ENCODE data around the gene DPM1.

The DPM1 gene

DNA sequence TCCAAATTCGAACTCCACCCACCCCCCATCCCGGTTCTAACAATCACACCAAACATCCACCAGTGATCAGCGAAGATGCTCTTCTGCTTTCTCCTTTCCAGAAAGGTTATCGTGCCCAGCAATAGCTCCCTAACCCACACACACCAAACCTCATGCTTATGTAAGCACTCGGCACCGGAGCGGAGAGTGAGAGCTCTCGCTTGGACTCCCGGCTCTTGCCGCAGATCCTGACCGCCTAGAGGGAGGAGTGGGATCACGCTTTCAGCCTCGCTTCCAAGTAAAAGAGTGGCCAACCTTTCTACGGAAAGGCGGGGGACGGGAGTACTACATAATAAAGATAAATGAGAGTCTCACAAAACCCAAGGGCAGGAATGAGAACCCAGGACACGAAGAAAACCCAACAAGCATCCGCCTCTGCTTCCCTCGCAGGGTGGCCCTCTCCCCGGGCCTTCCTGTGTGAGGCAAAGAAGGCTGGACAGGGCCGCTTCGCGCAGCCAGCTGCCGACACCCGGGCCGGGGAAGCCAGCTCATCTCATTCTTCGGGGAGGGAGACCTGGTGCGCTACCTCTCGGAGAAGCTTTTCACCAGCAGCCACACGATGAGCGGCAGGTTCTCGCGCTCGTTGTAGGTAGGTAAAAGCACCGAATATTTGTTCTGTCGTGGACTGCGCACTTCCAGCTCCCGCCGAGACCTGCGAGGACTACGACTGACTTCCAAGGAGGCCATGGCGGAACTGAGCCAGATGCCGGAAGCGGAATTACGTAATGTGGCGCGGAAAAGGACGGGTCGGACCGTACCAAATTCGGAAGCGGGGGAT is at the start of gene DPM1:
Gene DPM1 (minus strand): TSS at position 735 of the 817 bp plus-strand sequence. CDS start 9 bp downstream, at position 726.
- DNase-seq: peak; percentile 95

DNA sequence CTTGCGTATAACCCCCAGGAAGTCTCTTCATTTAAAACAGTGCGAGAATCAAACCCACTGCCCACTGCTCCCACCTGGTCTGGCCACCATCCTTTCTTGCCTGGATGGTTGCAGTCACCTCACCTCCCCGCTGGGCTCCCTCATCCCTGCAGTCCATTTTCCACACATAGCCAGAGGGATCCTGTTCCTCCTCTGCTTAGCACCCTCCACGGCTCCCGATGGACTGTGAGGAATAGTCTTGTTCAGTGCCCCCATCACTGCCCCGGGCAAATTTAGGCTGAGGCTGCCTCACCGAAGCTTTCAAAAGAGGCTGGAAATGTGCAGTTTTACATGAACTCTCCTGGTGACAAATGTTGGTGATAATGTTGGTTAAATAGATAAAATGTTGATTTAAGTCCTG is 46.9 kb upstream of the DPM1 start:
- no peak for DNase-seq

DNA sequence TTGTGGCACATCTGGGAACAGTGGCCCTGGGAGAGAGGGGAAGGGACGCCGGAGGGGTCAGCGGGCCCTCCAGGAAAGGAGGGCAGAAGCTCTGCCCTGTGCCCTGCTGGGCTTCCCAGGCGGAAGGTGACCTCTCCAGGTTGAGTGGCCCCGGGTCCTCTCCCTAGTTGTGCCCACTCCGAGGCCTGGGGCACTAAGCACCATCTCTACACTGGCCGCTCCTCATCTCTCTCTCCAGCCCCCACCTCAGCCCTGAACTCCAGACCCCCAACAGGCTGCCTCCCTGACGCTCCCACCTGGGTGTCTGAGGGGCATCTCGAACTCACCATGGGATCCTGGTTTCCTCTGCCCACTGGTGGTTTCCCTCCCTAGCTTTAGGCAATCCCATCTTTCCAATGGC is 46.4 kb upstream of the DPM1 start:
- DNase-seq: no peak

DNA sequence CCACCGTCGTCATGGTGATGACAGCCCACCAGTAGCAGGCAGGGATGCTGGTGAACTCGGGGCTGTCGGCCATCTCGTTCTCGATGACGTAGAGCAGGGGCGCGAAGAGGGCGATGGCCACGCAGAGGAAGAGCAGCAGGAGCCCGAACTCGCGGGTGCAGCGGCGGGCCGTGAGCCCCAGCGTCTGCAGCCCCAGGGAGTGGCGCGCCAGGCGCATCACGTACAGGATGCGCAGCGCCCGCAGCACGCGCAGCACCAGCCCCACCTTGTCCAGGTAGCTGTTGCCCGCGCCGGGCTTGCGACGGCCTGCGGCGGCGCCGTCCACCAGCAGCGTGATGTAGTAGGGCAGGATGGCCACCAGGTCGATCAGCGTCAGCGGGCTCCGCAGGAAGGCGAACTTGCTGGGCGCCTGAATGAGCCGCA is 46.0 kb upstream of the DPM1 start:
- DNase-seq: no peak

- DNase-seq: no peak
These were observed 45.4 kb upstream of the DPM1 start for GRCh38 chr20:51003753-51004152.

DNA sequence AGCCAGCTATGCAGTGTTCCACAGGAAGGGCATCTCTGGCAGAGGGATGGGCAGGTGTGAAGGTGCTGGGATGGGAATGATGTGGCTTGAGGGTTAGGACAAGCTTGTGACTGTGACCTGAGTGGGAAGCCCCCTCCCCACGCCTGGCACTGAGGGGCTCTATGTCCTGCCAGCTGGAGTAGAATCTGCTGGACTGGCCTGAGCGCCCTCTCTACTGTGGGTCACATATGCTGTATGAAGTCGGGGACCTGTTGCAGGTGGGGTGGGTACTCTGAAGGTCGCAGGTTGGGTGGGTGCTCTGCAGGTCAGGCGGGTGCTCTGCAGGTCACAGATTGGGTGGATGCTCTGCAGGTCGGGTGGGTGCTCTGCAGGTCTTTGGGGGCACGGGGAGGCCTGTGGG is 44.3 kb upstream of the DPM1 start:
- DNase-seq: no peak

DNA sequence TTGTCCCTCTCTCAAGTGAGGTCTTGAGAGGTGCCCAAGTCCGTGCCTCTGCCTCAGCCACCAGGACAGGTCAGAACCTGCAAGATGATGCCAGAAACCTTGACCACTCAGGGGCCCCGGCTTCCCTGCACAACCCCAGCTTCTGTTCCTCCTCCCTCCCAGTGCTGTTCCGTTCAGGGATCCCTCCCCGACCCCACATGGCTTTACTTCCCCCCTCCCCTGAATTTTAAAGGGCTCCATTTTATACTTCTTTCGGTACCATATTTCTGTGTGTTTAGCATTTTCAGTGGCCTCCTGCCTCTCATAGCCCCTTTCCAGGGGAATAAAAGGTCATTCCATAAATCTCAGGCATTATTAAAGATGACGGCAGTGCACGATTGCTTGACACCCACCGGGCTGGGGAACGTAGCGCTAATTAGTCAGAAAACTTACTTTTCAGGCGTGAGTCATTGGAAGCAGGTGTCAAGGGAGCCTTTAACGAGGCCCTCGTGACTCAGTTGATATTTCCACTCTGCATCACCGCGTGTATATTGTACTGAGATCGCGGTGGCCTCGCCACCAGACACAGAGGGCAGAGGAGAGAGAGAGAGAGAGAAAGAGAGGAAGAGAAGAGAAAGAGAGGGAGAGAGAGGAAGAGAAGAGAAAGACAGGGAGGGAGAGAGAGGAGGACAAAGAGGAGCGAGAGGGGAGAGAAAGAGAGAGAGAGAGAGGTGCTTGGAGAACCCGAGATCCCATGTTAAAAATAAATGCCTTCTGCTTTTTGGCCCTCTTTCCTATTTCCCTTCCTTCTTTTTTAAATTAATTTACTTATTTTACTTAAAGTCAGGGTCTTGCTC is 43.3 kb upstream of the DPM1 start:
- DNase-seq: no peak

- DNase-seq: no peak
These were observed 41.0 kb upstream of the DPM1 start for GRCh38 chr20:50999355-50999754.

DNA sequence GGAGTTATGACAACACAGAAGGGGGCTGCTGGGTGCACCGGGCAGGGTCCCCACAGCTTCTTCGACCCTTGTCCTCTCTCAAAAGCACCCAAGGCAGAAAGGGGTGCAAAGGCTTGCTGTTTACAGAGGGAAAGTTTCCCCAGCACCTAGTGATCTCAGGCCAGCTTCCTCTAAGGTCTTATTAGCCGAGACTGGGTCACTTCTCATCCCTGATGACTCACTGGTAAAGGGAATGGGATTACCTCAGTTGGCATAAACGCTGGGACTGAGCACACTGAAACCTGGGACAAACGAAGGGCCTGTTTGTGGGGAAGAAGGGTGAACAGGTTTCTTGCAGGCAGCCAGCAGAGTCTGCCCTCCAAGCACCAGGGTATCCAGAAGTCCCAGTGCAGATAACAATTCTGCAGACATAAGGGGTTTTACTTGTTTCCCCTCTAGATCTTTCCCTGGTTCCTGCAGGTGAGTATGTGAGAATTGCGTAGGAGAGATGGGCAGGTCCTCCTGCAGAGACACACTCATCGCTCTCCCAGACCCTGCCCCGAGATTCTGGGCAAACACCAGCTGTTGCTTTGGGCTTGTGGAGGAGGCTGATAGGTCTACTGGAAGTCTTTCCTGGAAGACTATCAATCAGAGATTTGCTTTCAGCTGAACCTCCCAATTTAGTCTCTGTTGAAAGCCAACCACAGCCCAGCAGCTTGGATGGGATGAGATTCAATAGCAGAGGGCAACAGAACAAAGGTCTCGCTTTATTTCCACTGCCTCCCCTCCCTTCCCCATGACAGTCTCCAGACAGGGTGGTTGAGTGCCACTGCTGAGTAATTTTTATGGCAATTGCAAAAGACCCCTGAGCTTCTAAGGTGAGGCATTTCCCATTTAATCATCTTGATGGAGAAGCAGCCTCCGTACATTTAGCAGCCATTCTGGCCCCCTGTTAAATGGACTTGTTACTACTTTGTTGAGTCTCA is 38.9 kb upstream of the DPM1 start:
- DNase-seq: no peak

DNA sequence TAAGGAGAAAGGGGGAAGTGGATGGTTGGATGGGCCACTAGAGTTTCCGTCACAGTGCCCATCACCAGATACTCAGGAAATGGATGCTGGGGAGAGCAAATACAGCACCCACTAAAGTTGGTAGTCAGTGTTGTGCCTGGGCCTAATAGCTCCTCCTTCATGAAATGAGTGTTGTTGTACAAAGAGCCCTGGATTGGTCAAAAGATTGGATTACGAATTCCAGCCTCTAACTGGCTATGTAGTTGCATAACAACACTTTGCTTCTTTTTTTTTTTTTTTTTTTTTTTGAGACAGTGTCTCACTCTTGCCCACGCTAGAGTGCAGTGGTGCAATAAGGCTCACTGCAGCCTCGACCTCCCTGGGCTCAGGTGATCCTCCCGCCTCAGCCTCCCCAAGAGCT is 37.2 kb upstream of the DPM1 start:
- DNase-seq: no peak

DNA sequence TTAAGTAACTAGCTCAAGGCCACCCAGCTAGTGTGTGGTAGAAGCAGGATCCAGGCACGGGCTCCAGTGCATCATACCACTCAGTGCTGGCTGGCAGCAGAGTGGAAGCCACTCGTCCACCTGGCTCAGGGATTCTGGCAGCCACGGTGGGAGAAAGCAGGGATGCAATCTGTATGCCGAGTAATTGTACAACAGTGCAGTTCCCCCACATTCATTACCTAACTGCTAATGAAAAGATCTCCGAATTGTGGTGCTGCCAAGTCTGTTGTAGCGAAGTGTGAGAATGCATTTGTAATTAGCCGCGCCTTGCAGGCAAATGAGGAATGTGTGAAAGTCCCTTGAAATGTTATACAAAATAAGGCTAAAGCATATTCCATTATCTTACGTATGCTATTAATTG is 35.5 kb upstream of the DPM1 start:
- no peak for DNase-seq

- peak; percentile 66 for DNase-seq
These were observed 34.6 kb upstream of the DPM1 start for GRCh38 chr20:50992733-50993457.

DNA sequence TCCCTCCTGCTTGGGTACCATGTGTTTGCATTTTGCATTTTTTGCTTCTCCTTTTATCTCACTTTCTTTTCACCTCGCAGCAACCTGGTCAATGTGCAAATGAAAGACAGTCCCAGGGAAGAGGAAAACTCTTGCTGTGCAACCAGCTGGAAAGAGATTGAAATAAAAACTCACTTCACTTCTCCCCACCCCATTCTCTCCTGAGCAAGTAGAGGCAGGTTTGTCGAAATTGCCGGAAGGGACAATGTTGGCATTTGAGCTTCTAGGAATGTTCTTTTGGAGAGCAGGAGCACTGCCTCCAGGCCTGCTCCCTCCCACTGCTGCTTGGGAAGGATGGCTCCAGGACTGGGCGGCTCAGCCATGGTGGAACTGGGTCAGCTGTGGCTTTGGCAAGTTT is 34.0 kb upstream of the DPM1 start:
- DNase-seq: no peak

DNA sequence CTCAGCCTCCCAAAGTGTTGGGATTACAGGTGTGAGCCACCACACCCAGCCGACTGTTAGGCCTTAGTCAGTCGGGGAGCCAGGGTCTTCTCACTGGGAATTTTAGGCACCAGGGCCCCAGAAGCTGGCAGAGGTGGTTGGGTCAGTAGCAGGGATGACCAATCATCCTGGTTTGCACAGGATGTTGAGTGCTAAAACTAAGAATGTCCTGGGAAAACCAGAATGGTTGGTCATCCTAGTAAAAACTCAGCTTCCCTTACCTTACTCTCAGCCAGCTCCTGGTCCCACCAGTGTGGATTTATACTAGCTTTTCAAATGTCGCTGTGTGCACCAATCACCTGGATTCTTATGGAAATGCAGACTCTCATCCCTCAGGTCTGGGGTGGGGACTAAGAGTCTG is 32.7 kb upstream of the DPM1 start:
- DNase-seq: no peak

DNA sequence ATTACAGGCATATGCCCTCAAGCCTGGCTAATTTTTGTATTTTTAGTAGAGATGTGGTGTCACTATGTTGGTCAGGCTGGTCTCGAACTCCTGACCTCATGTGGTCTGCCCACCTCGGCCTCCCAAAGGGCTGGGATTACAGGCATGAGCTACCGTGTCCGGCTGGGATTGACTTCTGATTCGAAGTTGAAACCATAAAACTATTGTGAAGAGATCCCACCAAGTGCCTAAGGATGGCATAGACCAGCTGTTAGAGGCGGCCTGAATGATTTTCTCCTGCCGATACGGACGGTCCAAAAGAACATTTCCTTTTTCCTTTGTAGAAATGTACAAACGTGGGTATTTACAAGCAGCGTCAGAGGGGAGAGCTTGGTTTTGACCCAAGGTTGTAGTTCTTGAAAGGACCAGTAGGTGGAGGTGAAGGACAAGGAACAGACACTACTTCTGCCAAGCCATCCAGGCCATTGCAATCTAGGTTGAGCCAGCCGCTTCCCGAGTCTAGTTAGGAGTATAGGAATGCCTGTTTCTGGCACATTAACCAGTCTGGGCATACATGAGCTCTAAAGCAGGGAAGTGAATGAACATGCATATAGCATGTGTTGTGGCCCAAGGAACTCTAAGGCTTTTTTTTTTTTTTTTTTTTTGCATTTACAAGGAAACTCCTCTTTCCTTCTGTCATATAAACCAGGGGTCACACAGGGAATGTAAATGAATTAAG is 29.3 kb upstream of the DPM1 start:
- DNase-seq: peak; percentile 84

DNA sequence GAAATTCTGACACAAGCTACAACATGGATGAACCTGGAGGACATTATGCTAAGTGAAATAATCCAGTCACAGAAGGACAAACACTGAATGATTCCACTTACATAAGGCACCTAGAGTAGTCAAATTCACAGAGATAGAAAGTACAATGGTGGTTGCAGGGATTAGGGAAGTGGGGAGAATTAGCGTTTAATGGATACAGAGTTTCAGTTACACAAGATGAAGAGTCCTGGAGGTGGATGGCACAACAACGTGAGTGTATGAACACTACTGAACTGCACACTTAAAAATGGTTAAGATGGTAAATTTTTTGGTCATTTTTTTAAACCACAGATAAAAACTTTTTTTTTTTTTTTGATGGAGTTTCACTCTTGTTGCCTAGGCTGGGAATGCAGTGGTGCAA is 25.0 kb upstream of the DPM1 start:
- peak; percentile 47 for DNase-seq

GRCh38 chr20:50982363-50982762 is 24.0 kb upstream of the DPM1 start:
- peak; percentile 50 for DNase-seq

DNA sequence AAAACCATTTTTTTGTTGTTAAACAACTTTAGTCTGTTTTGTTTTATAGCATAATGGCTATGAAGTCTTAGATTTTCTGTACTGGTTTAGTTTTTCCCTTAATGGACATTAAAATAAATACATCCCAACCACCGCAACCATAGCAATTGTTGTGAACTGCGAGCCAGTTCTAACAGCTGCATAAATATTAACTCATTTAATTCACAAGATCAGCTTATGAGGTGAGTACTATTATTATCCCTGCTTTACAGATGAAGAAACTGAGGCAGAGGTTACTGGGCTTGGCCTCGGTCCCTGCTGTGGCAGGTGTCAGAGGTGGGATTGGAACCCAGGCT is 23.3 kb upstream of the DPM1 start:
- DNase-seq: no peak

DNA sequence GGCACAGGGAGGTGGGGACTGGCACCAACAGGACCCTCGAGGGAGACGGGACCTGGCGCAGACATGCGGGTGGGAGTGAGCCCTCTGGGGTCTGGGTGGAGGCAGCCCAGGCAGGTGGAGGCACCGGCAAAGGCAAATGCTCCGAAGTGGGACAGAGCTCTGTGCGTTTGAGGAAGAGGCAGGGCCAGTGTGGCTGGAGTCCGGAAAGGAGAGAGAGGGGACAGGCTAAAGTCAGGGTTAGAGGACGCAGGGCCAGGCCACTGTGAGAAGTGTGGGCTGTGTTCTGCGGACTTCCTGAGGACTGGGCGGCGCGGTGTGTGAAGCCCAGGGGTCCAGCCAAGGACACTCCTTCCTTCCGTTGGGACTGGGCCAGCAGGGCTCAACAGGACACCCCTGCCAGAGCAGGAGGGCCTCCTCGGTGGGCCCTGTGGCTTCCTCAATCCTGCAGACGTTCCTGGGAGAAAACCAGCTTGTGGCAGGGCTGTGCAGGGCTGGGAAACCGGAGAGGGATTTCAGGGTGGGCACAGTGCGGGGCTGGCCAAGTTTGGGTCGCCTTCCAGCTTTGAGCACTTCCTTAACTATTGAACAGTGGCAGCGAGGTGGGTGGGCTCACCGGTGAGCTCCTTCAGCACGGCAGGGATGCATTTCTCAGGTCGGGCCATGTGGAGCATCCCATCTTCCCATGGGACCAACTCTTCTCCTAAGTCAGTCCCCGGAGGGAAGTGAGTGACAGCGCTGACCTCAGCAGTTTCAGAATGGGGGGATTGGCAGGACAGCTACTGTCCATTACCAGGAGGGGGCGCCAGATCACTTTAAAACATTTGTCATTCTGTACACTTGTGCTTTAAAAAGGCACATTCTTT is 22.8 kb upstream of the DPM1 start:
- DNase-seq: peak; percentile 76

GRCh38 chr20:50980071-50980681 is 21.8 kb upstream of the DPM1 start:
- peak; percentile 95 for DNase-seq

Measured in suppressor macrophage treated with lipopolysaccharide for 4 hours (primary cell).